HUES6 (cell line): ENCODE data around the gene GDA.
"Not testable (repeated sequence)": the region's sequence is repeated elsewhere in the genome, so short reads cannot be mapped to it uniquely, and the experiment has no call there.

ENCODE experiments used
- H3K27ac ChIP-seq: 2 replicates; pipeline ENCODE4 v1.7.0; 2013; ENCODE audit warnings: low read depth, mild to moderate bottlenecking, low read length, inconsistent platforms
- H3K27me3 ChIP-seq: 2 replicates; pipeline ENCODE4 v1.6.1; 2013; ENCODE audit warnings: low read length; ENCODE audit not compliant: control insufficient read depth, insufficient read depth
- H3K36me3 ChIP-seq: 2 replicates; pipeline ENCODE4 v1.6.1; 2013; ENCODE audit warnings: low read length; ENCODE audit not compliant: control insufficient read depth, insufficient read depth
- H3K4me1 ChIP-seq: 2 replicates; pipeline ENCODE4 v1.6.1; 2013; ENCODE audit warnings: low read length; ENCODE audit not compliant: control insufficient read depth, insufficient read depth
- H3K4me3 ChIP-seq: 2 replicates; pipeline ENCODE4 v1.5.1; 2013; ENCODE audit warnings: low read depth, low read length
- H3K9ac ChIP-seq: one replicate; pipeline ENCODE4 v1.6.1; 2013; ENCODE audit warnings: mild to moderate bottlenecking, low read length
- H3K9me3 ChIP-seq: 2 replicates; pipeline ENCODE4 v1.6.1; 2013; ENCODE audit warnings: low read depth, low read length; ENCODE audit not compliant: control insufficient read depth, insufficient read depth

Gene GDA

GRCh38 chr9:72276429-72276828 is 127.2 kb downstream of the GDA start:
- H3K4me1 ChIP-seq, result no peaks in the 10 kb centered on the region
- no peak overlapping the region for H3K9ac ChIP-seq
- H3K36me3 ChIP-seq, result no peaks in the 10 kb centered on the region
- H3K4me3 ChIP-seq, result no peak overlapping the region
- 0 out of 2 replicates have a peak, but pooled peaks cover 5% of the 10 kb centered on the region for H3K9me3 ChIP-seq
- no peak overlapping the region for H3K27ac ChIP-seq
- H3K27me3 ChIP-seq, result no peaks in the 10 kb centered on the region

- Histone ChIP-seq H3K9me3 (0 out of 2 replicates have a peak, but pooled peaks cover 11% of the 10 kb centered on the region), H3K36me3 (no peaks in the 10 kb centered on the region), H3K27me3 (no peaks in the 10 kb centered on the region), H3K9ac (no peak overlapping the region), H3K27ac (no peak overlapping the region), H3K4me3 (no peak overlapping the region), H3K4me1 (no peaks in the 10 kb centered on the region)
Measured at GRCh38 chr9:72278959-72279358, 129.7 kb downstream of the GDA start.

- H3K27ac ChIP-seq, result no peak overlapping the region
- H3K9me3 ChIP-seq, result 0 out of 2 replicates have a peak, but pooled peaks cover 6% of the 10 kb centered on the region
- no peak overlapping the region for H3K4me3 ChIP-seq
- no peaks in the 10 kb centered on the region for H3K4me1 ChIP-seq
- H3K27me3 ChIP-seq, result no peaks in the 10 kb centered on the region
- no peak overlapping the region for H3K9ac ChIP-seq
- no peaks in the 10 kb centered on the region for H3K36me3 ChIP-seq
Measured at GRCh38 chr9:72280913-72281500, 131.8 kb downstream of the GDA start.

- Histone ChIP-seq H3K4me1 (no peaks in the 10 kb centered on the region), H3K36me3 (no peaks in the 10 kb centered on the region), H3K9me3 (peaks cover 7% of the 10 kb centered on the region; the same call in 1 of the 2 replicates), H3K27ac (no peak overlapping the region), H3K9ac (no peak overlapping the region), H3K27me3 (no peaks in the 10 kb centered on the region), H3K4me3 (no peak overlapping the region)
Measured at GRCh38 chr9:72289401-72289800, 140.2 kb downstream of the GDA start.

- Histone ChIP-seq H3K4me1 (no peaks in the 10 kb centered on the region), H3K9me3 (peaks cover 7% of the 10 kb centered on the region; the same call in 1 of the 2 replicates), H3K4me3 (no peak overlapping the region), H3K9ac (no peak overlapping the region), H3K36me3 (no peaks in the 10 kb centered on the region), H3K27ac (no peak overlapping the region), H3K27me3 (no peaks in the 10 kb centered on the region)
Measured at GRCh38 chr9:72290311-72290710, 141.1 kb downstream of the GDA start.

GRCh38 chr9:72291576-72291975 is 142.3 kb downstream of the GDA start:
- H3K4me1 ChIP-seq, H3K4me3 ChIP-seq, H3K36me3 ChIP-seq, H3K9ac ChIP-seq, H3K27ac ChIP-seq, H3K27me3 ChIP-seq, H3K9me3 ChIP-seq: not testable (repeated sequence)

GRCh38 chr9:72292256-72292682 is 143.0 kb downstream of the GDA start:
- no peak overlapping the region for H3K4me3 ChIP-seq
- no peaks in the 10 kb centered on the region for H3K4me1 ChIP-seq
- no peak overlapping the region for H3K9ac ChIP-seq
- H3K27me3 ChIP-seq, result no peaks in the 10 kb centered on the region
- H3K9me3 ChIP-seq, result peaks cover 7% of the 10 kb centered on the region; the same call in 1 of the 2 replicates
- H3K36me3 ChIP-seq, result no peaks in the 10 kb centered on the region
- no peak overlapping the region for H3K27ac ChIP-seq

GRCh38 chr9:72292874-72293607 is 143.8 kb downstream of the GDA start:
- no peak overlapping the region for H3K27ac ChIP-seq
- no peak overlapping the region for H3K4me3 ChIP-seq
- H3K36me3 ChIP-seq, result no peaks in the 10 kb centered on the region
- H3K27me3 ChIP-seq, result no peaks in the 10 kb centered on the region
- H3K9me3 ChIP-seq, result peaks cover 7% of the 10 kb centered on the region; the same call in 1 of the 2 replicates
- no peaks in the 10 kb centered on the region for H3K4me1 ChIP-seq
- H3K9ac ChIP-seq, result no peak overlapping the region

- peaks cover 5% of the 10 kb centered on the region; the same call in 1 of the 2 replicates for H3K9me3 ChIP-seq
- H3K27me3 ChIP-seq, result no peaks in the 10 kb centered on the region
- H3K36me3 ChIP-seq, result no peaks in the 10 kb centered on the region
- H3K27ac ChIP-seq, result no peak overlapping the region
- H3K4me1 ChIP-seq, result no peaks in the 10 kb centered on the region
- H3K4me3 ChIP-seq, result no peak overlapping the region
- H3K9ac ChIP-seq, result no peak overlapping the region
Measured at GRCh38 chr9:72294936-72295335, 145.7 kb downstream of the GDA start.

- Histone ChIP-seq H3K36me3 (no peaks in the 10 kb centered on the region), H3K4me3 (no peak overlapping the region), H3K4me1 (no peaks in the 10 kb centered on the region), H3K9ac (no peak overlapping the region), H3K27ac (no peak overlapping the region), H3K27me3 (no peaks in the 10 kb centered on the region), H3K9me3 (no peaks in the 10 kb centered on the region)
Measured at GRCh38 chr9:72297516-72297915, 148.3 kb downstream of the GDA start.

- H3K4me3 ChIP-seq, result no peak overlapping the region
- H3K9me3 ChIP-seq, result no peaks in the 10 kb centered on the region
- H3K9ac ChIP-seq, result no peak overlapping the region
- H3K27me3 ChIP-seq, result no peaks in the 10 kb centered on the region
- H3K4me1 ChIP-seq, result no peaks in the 10 kb centered on the region
- no peaks in the 10 kb centered on the region for H3K36me3 ChIP-seq
- no peak overlapping the region for H3K27ac ChIP-seq
Measured at GRCh38 chr9:72299017-72299603, 149.9 kb downstream of the GDA start.
